COLO829 (cell line): ENCODE measurements around the gene SERPINB5.
A peak's percentile ranks its signal among the peaks of the same experiment; 100 is the strongest.
"Not testable (repeated sequence)": the region's sequence is repeated elsewhere in the genome, so short reads cannot be mapped to it uniquely, and the experiment has no call there.

Experiments
- DNase-seq: peaks from one replicate; pipeline ENCODE4 v3.0.0; 2012; ENCODE audit warnings: low spot score

Gene SERPINB5

GRCh38 chr18:63476668-63477067 lies at the start of gene SERPINB5:
Gene SERPINB5, plus strand, starts transcription at chr18:63476958. Its CDS starts 7,471 bp downstream, at chr18:63484429.
- no peak for DNase-seq

GRCh38 chr18:63427558-63427957 lies 49.2 kb upstream of the SERPINB5 start:
- DNase-seq = no peak

- DNase-seq = no peak
Measured at GRCh38 chr18:63430526-63430925, 46.2 kb upstream of the SERPINB5 start.

GRCh38 chr18:63431180-63431579 lies 45.6 kb upstream of the SERPINB5 start:
- DNase-seq = no peak

GRCh38 chr18:63433334-63433866 lies 43.4 kb upstream of the SERPINB5 start:
- no peak for DNase-seq

- no peak for DNase-seq
Measured at GRCh38 chr18:63438181-63438580, 38.6 kb upstream of the SERPINB5 start.

GRCh38 chr18:63439334-63439733 lies 37.4 kb upstream of the SERPINB5 start:
- DNase-seq = peak; percentile 50

- DNase-seq = no peak
Measured at GRCh38 chr18:63440219-63440618, 36.5 kb upstream of the SERPINB5 start.

GRCh38 chr18:63440881-63441280 lies 35.9 kb upstream of the SERPINB5 start:
- DNase-seq = no peak

- no peak for DNase-seq
Measured at GRCh38 chr18:63443829-63444228, 32.9 kb upstream of the SERPINB5 start.

- no peak for DNase-seq
Measured at GRCh38 chr18:63444580-63444979, 32.2 kb upstream of the SERPINB5 start.

- DNase-seq = no peak
Measured at GRCh38 chr18:63445037-63445436, 31.7 kb upstream of the SERPINB5 start.

- no peak for DNase-seq
Measured at GRCh38 chr18:63446266-63446665, 30.5 kb upstream of the SERPINB5 start.

- no peak for DNase-seq
Measured at GRCh38 chr18:63447066-63447465, 29.7 kb upstream of the SERPINB5 start.

- no peak for DNase-seq
Measured at GRCh38 chr18:63449426-63449825, 27.3 kb upstream of the SERPINB5 start.

GRCh38 chr18:63451799-63452660 lies 24.7 kb upstream of the SERPINB5 start:
- no peak for DNase-seq

- DNase-seq = not testable (repeated sequence)
Measured at GRCh38 chr18:63452751-63453150, 24.0 kb upstream of the SERPINB5 start.

- DNase-seq = peak; percentile 31
Measured at GRCh38 chr18:63454497-63454896, 22.3 kb upstream of the SERPINB5 start.

- no peak for DNase-seq
Measured at GRCh38 chr18:63457977-63458376, 18.8 kb upstream of the SERPINB5 start.

- DNase-seq = no peak
Measured at GRCh38 chr18:63460414-63460813, 16.3 kb upstream of the SERPINB5 start.

- no peak for DNase-seq
Measured at GRCh38 chr18:63464434-63464833, 12.3 kb upstream of the SERPINB5 start.

GRCh38 chr18:63465059-63465458 lies 11.7 kb upstream of the SERPINB5 start:
- DNase-seq = no peak

GRCh38 chr18:63467699-63468098 lies 9.1 kb upstream of the SERPINB5 start:
- no peak for DNase-seq

- no peak for DNase-seq
Measured at GRCh38 chr18:63468575-63468974, 8.2 kb upstream of the SERPINB5 start.
